ENCODE results near the gene BOD1L2. TPM values are rescaled to one million over a fixed set of nuclear protein-coding genes. Genes with fewer than 3 reads are reported as not detected.

The BOD1L2 gene
- polyA plus RNA-seq, 1 donor (not counting 4 experiments of a cell fraction or from before 2014, with no cell fraction given), result not detected

DNA sequence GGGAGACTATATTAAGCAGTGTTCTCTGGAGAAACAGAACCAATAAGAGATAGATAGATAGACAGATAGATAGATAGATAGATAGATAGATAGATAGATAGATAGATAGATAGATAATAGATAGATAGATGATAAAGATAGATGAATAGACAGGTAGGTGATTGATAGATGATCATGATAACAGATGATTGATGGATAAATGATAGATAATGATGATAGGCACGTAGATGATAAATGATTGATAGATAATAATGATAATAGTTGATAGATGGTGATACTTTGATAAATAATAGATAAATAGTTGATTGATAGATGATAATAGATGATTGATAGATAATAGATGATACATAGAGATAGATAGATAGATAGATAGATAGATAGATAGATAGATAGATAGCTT is 48.5 kb downstream of the BOD1L2 start:
- DNase-seq (ENCODE audit: low read depth, low spot score) (no peak), FAIRE-seq (no peak)
- Histone ChIP-seq H3K4me2 (ENCODE audit: control insufficient read depth, extremely low read depth, insufficient read depth, low read depth, low read length) (no peak overlapping the region), H4K20me1 (ENCODE audit: control insufficient read depth, extremely low read depth, insufficient read depth, low read length) (no peaks in the 10 kb centered on the region), H3K4me3 (ENCODE audit: control insufficient read depth in 2 of 3, extremely low read depth in 1 of 3, insufficient read depth in 2 of 3, low read depth in 1 of 3, low read length in 3 of 3) (no peak overlapping the region), H3K36me3 (ENCODE audit: control insufficient read depth in 2 of 2, extremely low read depth in 1 of 2, insufficient read depth in 2 of 2, low read length in 2 of 2) (no peaks in the 10 kb centered on the region), H3K9me3 (ENCODE audit: control insufficient read depth, low read depth, low read length) (no peaks in the 10 kb centered on the region), H3K4me1 (ENCODE audit: control insufficient read depth, extremely low read depth, insufficient read depth, low read length) (no peaks in the 10 kb centered on the region), H3K27me3 (ENCODE audit: control insufficient read depth, extremely low read depth, insufficient read depth, low read length) (no peaks in the 10 kb centered on the region), H3K79me2 (ENCODE audit: control insufficient read depth, insufficient read depth, low read length) (no peaks in the 10 kb centered on the region), H3K9me1 (ENCODE audit: control insufficient read depth, extremely low read depth, insufficient read depth, low read length) (no peaks in the 10 kb centered on the region), H3K9ac (ENCODE audit: control insufficient read depth, extremely low read depth, insufficient read depth, low read length) (no peak overlapping the region), H2AFZ (ENCODE audit: control insufficient read depth, low read length) (no peak overlapping the region), H3K27ac (ENCODE audit: control insufficient read depth, insufficient read depth, low read length) (no peak overlapping the region)
- TF ChIP-seq, protein P1, sequence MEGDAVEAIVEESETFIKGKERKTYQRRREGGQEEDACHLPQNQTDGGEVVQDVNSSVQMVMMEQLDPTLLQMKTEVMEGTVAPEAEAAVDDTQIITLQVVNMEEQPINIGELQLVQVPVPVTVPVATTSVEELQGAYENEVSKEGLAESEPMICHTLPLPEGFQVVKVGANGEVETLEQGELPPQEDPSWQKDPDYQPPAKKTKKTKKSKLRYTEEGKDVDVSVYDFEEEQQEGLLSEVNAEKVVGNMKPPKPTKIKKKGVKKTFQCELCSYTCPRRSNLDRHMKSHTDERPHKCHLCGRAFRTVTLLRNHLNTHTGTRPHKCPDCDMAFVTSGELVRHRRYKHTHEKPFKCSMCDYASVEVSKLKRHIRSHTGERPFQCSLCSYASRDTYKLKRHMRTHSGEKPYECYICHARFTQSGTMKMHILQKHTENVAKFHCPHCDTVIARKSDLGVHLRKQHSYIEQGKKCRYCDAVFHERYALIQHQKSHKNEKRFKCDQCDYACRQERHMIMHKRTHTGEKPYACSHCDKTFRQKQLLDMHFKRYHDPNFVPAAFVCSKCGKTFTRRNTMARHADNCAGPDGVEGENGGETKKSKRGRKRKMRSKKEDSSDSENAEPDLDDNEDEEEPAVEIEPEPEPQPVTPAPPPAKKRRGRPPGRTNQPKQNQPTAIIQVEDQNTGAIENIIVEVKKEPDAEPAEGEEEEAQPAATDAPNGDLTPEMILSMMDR (optimal IDR thresholded peaks at IDR 0.05 in 1 of 3, IDR thresholded peaks at IDR 0.05 in 1 of 3, conservative IDR thresholded peaks at IDR 0.05 in 1 of 3; ENCODE audit: extremely low read depth in 1 of 3, insufficient read depth in 2 of 3, low read length in 3 of 3), result no peak
- TF ChIP-seq EZH2 (IDR thresholded peaks at IDR 0.05; ENCODE audit: low read length), result no peak
- dilution Hi-C loops (cut with MboI; ENCODE audit: extremely low pct_ligation_motif_present, low sequenced_read_pairs), result no loop called here

DNA sequence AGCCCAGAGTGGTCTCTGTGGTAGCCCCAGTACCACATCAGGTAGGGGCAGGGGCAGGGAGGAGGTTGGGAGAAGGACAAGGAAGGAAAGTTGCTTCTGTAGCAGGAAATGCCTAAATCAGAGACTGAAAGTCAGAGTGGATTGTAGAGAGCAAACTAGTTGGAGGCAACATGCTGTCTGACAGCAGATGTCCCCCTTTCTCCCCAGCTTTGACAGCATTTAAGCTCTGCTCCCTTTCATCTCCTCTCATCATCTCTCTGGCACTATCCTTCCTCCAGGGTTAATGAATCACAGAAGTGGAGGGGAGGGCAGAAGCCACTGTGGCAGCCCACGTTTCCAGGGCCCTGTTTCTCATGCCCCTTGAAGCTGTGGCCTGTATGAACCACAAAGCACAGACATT is 50.4 kb downstream of the BOD1L2 start:
- no peak for FAIRE-seq
- H3K79me2 ChIP-seq (ENCODE audit: control insufficient read depth, insufficient read depth, low read length), result no peaks in the 10 kb centered on the region
- no peak overlapping the region for H3K9ac ChIP-seq (ENCODE audit: control insufficient read depth, extremely low read depth, insufficient read depth, low read length)
- dilution Hi-C loops (cut with MboI; ENCODE audit: extremely low pct_ligation_motif_present, low sequenced_read_pairs), result no loop called here
- no peaks in the 10 kb centered on the region for H3K4me1 ChIP-seq (ENCODE audit: control insufficient read depth, extremely low read depth, insufficient read depth, low read length)
- no peak for DNase-seq (ENCODE audit: low read depth, low spot score)
- no peaks in the 10 kb centered on the region for H3K9me1 ChIP-seq (ENCODE audit: control insufficient read depth, extremely low read depth, insufficient read depth, low read length)
- no peak overlapping the region for H2AFZ ChIP-seq (ENCODE audit: control insufficient read depth, low read length)
- no peak overlapping the region for H3K4me2 ChIP-seq (ENCODE audit: control insufficient read depth, extremely low read depth, insufficient read depth, low read depth, low read length)
- H4K20me1 ChIP-seq (ENCODE audit: control insufficient read depth, extremely low read depth, insufficient read depth, low read length), result no peaks in the 10 kb centered on the region
- no peaks in the 10 kb centered on the region for H3K27me3 ChIP-seq (ENCODE audit: control insufficient read depth, extremely low read depth, insufficient read depth, low read length)
- H3K36me3 ChIP-seq (ENCODE audit: control insufficient read depth in 2 of 2, extremely low read depth in 1 of 2, insufficient read depth in 2 of 2, low read length in 2 of 2), result no peaks in the 10 kb centered on the region
- H3K27ac ChIP-seq (ENCODE audit: control insufficient read depth, insufficient read depth, low read length), result no peak overlapping the region
- no peak for TF ChIP-seq EZH2 (IDR thresholded peaks at IDR 0.05; ENCODE audit: low read length)
- TF ChIP-seq, protein P1 (optimal IDR thresholded peaks at IDR 0.05 in 1 of 3, IDR thresholded peaks at IDR 0.05 in 1 of 3, conservative IDR thresholded peaks at IDR 0.05 in 1 of 3; ENCODE audit: extremely low read depth in 1 of 3, insufficient read depth in 2 of 3, low read length in 3 of 3), result no peak
- no peaks in the 10 kb centered on the region for H3K9me3 ChIP-seq (ENCODE audit: control insufficient read depth, low read depth, low read length)
- no peak overlapping the region for H3K4me3 ChIP-seq (ENCODE audit: control insufficient read depth in 2 of 3, extremely low read depth in 1 of 3, insufficient read depth in 2 of 3, low read depth in 1 of 3, low read length in 3 of 3)
